HuH-7.5 (cell line): ENCODE results near the gene ATP5F1E.

Source experiments
- DNase-seq: peaks from one replicate; pipeline ENCODE4 v3.0.0; 2011; ENCODE audit warnings: low spot score

ATP5F1E gene

GRCh38 chr20:59032023-59032712 lies at the start of gene ATP5F1E:
ATP5F1E (minus strand) TSS chr20:59032335; CDS start chr20:59032251, 84 bp downstream.
- DNase-seq: peak; percentile 95

- DNase-seq: no peak
These were observed 48.9 kb upstream of the ATP5F1E start for GRCh38 chr20:59081036-59081435.

GRCh38 chr20:59078231-59078630 lies 46.1 kb upstream of the ATP5F1E start:
- no peak for DNase-seq

GRCh38 chr20:59077705-59078104 lies 45.6 kb upstream of the ATP5F1E start:
- no peak for DNase-seq

- DNase-seq: no peak
These were observed 43.9 kb upstream of the ATP5F1E start for GRCh38 chr20:59075934-59076508.

GRCh38 chr20:59074456-59074855 lies 42.3 kb upstream of the ATP5F1E start:
- no peak for DNase-seq

- DNase-seq: no peak
These were observed 41.4 kb upstream of the ATP5F1E start for GRCh38 chr20:59073582-59073981.

- no peak for DNase-seq
These were observed 39.1 kb upstream of the ATP5F1E start for GRCh38 chr20:59071216-59071615.

- DNase-seq: no peak
These were observed 36.9 kb upstream of the ATP5F1E start for GRCh38 chr20:59069026-59069425.

GRCh38 chr20:59068534-59068933 lies 36.4 kb upstream of the ATP5F1E start:
- no peak for DNase-seq

- no peak for DNase-seq
These were observed 32.1 kb upstream of the ATP5F1E start for GRCh38 chr20:59064214-59064722.

- no peak for DNase-seq
These were observed 31.5 kb upstream of the ATP5F1E start for GRCh38 chr20:59063358-59064213.

- no peak for DNase-seq
These were observed 29.9 kb upstream of the ATP5F1E start for GRCh38 chr20:59062081-59062480.

- DNase-seq: no peak
These were observed 23.2 kb upstream of the ATP5F1E start for GRCh38 chr20:59055302-59055701.

GRCh38 chr20:59051666-59052185 lies 19.6 kb upstream of the ATP5F1E start:
- no peak for DNase-seq

GRCh38 chr20:59050437-59050836 lies 18.3 kb upstream of the ATP5F1E start:
- DNase-seq: no peak

- no peak for DNase-seq
These were observed 16.5 kb upstream of the ATP5F1E start for GRCh38 chr20:59048681-59049030.

GRCh38 chr20:59047938-59048680 lies 16.0 kb upstream of the ATP5F1E start:
- no peak for DNase-seq

- no peak for DNase-seq
These were observed 14.7 kb upstream of the ATP5F1E start for GRCh38 chr20:59046862-59047261.

GRCh38 chr20:59044796-59045195 lies 12.7 kb upstream of the ATP5F1E start:
- no peak for DNase-seq

- DNase-seq: no peak
These were observed 12.2 kb upstream of the ATP5F1E start for GRCh38 chr20:59044295-59044694.

- no peak for DNase-seq
These were observed 11.6 kb upstream of the ATP5F1E start for GRCh38 chr20:59043698-59044097.
